CD4-positive, alpha-beta T cell treated with Interleukin-4 for 1 hour (primary cell): ENCODE data around the gene C16orf87.

ENCODE experiments used
- DNase-seq, 2 donors: peaks; one replicate each; pipeline ENCODE4 v3.0.0-alpha.2; 2020 to 2022

C16orf87 gene

GRCh38 chr16:46843898-46844642 lies 13.1 kb upstream of the C16orf87 start:
- no peak for DNase-seq

GRCh38 chr16:46842192-46842895 lies 11.4 kb upstream of the C16orf87 start:
- DNase-seq: no peak

- no peak for DNase-seq
These were observed 9.0 kb upstream of the C16orf87 start for GRCh38 chr16:46839986-46840443.

- DNase-seq: no peak
These were observed 5.9 kb upstream of the C16orf87 start for GRCh38 chr16:46836534-46837530.

GRCh38 chr16:46833460-46833800 lies 2.5 kb upstream of the C16orf87 start:
- no peak for DNase-seq

- no peak for DNase-seq
These were observed 1.9 kb upstream of the C16orf87 start for GRCh38 chr16:46832757-46833459.

- peak; percentile 17 to 44 for DNase-seq
These were observed 521 bp downstream of the C16orf87 start for GRCh38 chr16:46830417-46830901.

- DNase-seq: no peak
These were observed 2.0 kb downstream of the C16orf87 start for GRCh38 chr16:46828943-46829342.

GRCh38 chr16:46828292-46828691 lies 2.7 kb downstream of the C16orf87 start:
- DNase-seq: no peak

- no peak for DNase-seq
These were observed 4.3 kb downstream of the C16orf87 start for GRCh38 chr16:46826631-46827030.

GRCh38 chr16:46822270-46822669 lies 8.7 kb downstream of the C16orf87 start:
- DNase-seq: no peak

GRCh38 chr16:46817961-46818360 lies 13.0 kb downstream of the C16orf87 start:
- DNase-seq: no peak

- DNase-seq: no peak
These were observed 16.2 kb downstream of the C16orf87 start for GRCh38 chr16:46814790-46815189.

- DNase-seq: no peak
These were observed 17.4 kb downstream of the C16orf87 start for GRCh38 chr16:46813611-46814010.

GRCh38 chr16:46812781-46813540 lies 18.0 kb downstream of the C16orf87 start:
- DNase-seq: no peak

GRCh38 chr16:46811682-46812081 lies 19.3 kb downstream of the C16orf87 start:
- no peak for DNase-seq

GRCh38 chr16:46808997-46809396 lies 22.0 kb downstream of the C16orf87 start:
- no peak for DNase-seq

- no peak for DNase-seq
These were observed 23.6 kb downstream of the C16orf87 start for GRCh38 chr16:46807336-46807735.

- no peak for DNase-seq
These were observed 27.6 kb downstream of the C16orf87 start for GRCh38 chr16:46803373-46803772.

- no peak for DNase-seq
These were observed 29.4 kb downstream of the C16orf87 start for GRCh38 chr16:46801428-46802049.

- DNase-seq: no peak
These were observed 30.5 kb downstream of the C16orf87 start for GRCh38 chr16:46800494-46800893.
